Breast epithelium (tissue), 4 donors: ENCODE results near the gene NDUFC2. TPM values are rescaled to one million over a fixed set of nuclear protein-coding genes. Genes with fewer than 3 reads are reported as not detected.

Experiments
- DNase-seq, 2 donors: peaks; one replicate each; pipeline ENCODE4 v3.0.0-alpha.2; 2019; ENCODE audit warnings: low spot score in 2 of 2
- H3K27ac ChIP-seq, 2 donors: fragments of 200-600 bp; sonication (generic) in 1 of 2; one replicate each; pipeline ENCODE4 v1.5.1; 2016 to 2019; ENCODE audit warnings: mild to moderate bottlenecking in 1 of 2
- H3K27me3 ChIP-seq, 2 donors: fragments of 200-600 bp; sonication (generic) in 1 of 2; one replicate each; pipeline versions ENCODE4 v1.5.1 to v1.6.0; 2017 to 2019; ENCODE audit warnings: control low read depth in 1 of 2, mild to moderate bottlenecking in 1 of 2
- H3K36me3 ChIP-seq: fragments of 200-600 bp; one replicate; pipeline ENCODE4 v1.5.1; 2019
- H3K4me1 ChIP-seq, 2 donors: fragments of 200-600 bp; sonication (generic); one replicate each; pipeline ENCODE4 v1.5.1; 2016 to 2019; ENCODE audit warnings: control low read depth in 1 of 2
- H3K4me3 ChIP-seq, 3 donors: fragments of 200-600 bp; sonication (generic); 1 replicate in 2 of 3; 2 replicates in 1 of 3; pipeline ENCODE4 v1.5.1; 2016 to 2019; ENCODE audit warnings: mild to moderate bottlenecking in 3 of 3, moderate library complexity in 2 of 3
- H3K9me3 ChIP-seq, 2 donors: fragments of 200-600 bp; sonication (generic) in 1 of 2; one replicate each; pipeline ENCODE4 v1.5.1; 2016 to 2019; ENCODE audit warnings: control low read depth in 1 of 2
- CTCF ChIP-seq, 3 donors: fragments of 450-650 bp; IDR thresholded peaks; one replicate each; pipeline ENCODE4 v1.5.1; 2016 to 2017; ENCODE audit warnings: antibody characterized with exemption in 3 of 3, mild to moderate bottlenecking in 3 of 3, moderate library complexity in 3 of 3
- POLR2A ChIP-seq: fragments of 450-650 bp; IDR thresholded peaks from one replicate; pipeline ENCODE4 v1.6.1; 2016; ENCODE audit warnings: antibody characterized with exemption, mild to moderate bottlenecking, moderate library complexity
- POLR2AphosphoS5 ChIP-seq, 3 donors: sonication (generic); formaldehyde crosslinking; IDR thresholded peaks; one replicate each; pipeline ENCODE4 v1.6.1; 2017; ENCODE audit warnings: antibody characterized with exemption in 3 of 3
- intact Hi-C: fragments of 100-400 bp; cut with DNase I; formaldehyde crosslinking; loops from one replicate; pipeline ENCODE4 v1.15.1; 2023; ENCODE audit warnings: low total_unique reads
- total RNA-seq, 3 donors: library from RNA; depleted of rRNA; stranded (reverse); fragments of >200 nt; gene quantifications; one replicate each; pipeline ENCODE4 v1.1.0, GENCODE V29; 2016

Gene NDUFC2
- total RNA-seq, 3 donors from 2014 or later: 101 to 105 (median 103) TPM

GRCh38 chr11:78082146-78082545 is 2.5 kb upstream of the NDUFC2 start:
- intact Hi-C loops: no loop called here
- no peak overlapping the region for H3K4me3 ChIP-seq

GRCh38 chr11:78081583-78081982 is 1.9 kb upstream of the NDUFC2 start:
- Histone ChIP-seq H3K4me3 (no peak overlapping the region), H3K27me3 (no peaks in the 10 kb centered on the region), H3K27ac (no peak overlapping the region), H3K36me3 (no peaks in the 10 kb centered on the region), H3K4me1 (peaks cover 0 to 9% of the 10 kb centered on the region in 2 donors), H3K9me3 (no peaks in the 10 kb centered on the region)
- peak in 1 of 2 donors; percentile 25 for DNase-seq
- intact Hi-C loops: no loop called here
- TF ChIP-seq POLR2A: no peak
- TF ChIP-seq CTCF (IDR thresholded peaks at IDR 0.05): no peak
- TF ChIP-seq POLR2AphosphoS5 (IDR thresholded peaks at IDR 0.05): no peak

More at GRCh38 chr11:78082146-78082545, 2.5 kb upstream of the NDUFC2 start:
- H3K9me3 ChIP-seq: no peaks in the 10 kb centered on the region
- H3K36me3 ChIP-seq: no peaks in the 10 kb centered on the region
- TF ChIP-seq POLR2AphosphoS5 (IDR thresholded peaks at IDR 0.05) (no peak), CTCF (IDR thresholded peaks at IDR 0.05) (no peak), POLR2A (no peak)
- no peak for DNase-seq
- H3K27ac ChIP-seq: no peak overlapping the region
- peaks cover 0 to 9% of the 10 kb centered on the region in 2 donors for H3K4me1 ChIP-seq
- H3K27me3 ChIP-seq: no peaks in the 10 kb centered on the region

- peaks cover 0 to 9% of the 10 kb centered on the region in 2 donors for H3K4me1 ChIP-seq
- no peaks in the 10 kb centered on the region for H3K9me3 ChIP-seq
- intact Hi-C loops: no loop called here
- TF ChIP-seq CTCF (IDR thresholded peaks at IDR 0.05) (no peak), POLR2AphosphoS5 (IDR thresholded peaks at IDR 0.05) (no peak), POLR2A (no peak)
- no peaks in the 10 kb centered on the region for H3K36me3 ChIP-seq
- H3K4me3 ChIP-seq: no peak overlapping the region
- H3K27me3 ChIP-seq: no peaks in the 10 kb centered on the region
- DNase-seq: peak in 1 of 2 donors; percentile 5
- no peak overlapping the region for H3K27ac ChIP-seq
Observed at GRCh38 chr11:78080818-78081495, 1.3 kb upstream of the NDUFC2 start.

GRCh38 chr11:78080084-78080817 is 589 bp upstream of the NDUFC2 start:
- TF ChIP-seq CTCF (IDR thresholded peaks at IDR 0.05) (no peak), POLR2A (no peak), POLR2AphosphoS5 (IDR thresholded peaks at IDR 0.05) (no peak)
- Histone ChIP-seq H3K36me3 (no peaks in the 10 kb centered on the region), H3K27ac (peak overlapping the region; percentile 91 to 92), H3K4me1 (peaks cover 0 to 9% of the 10 kb centered on the region in 2 donors), H3K27me3 (no peaks in the 10 kb centered on the region), H3K9me3 (no peaks in the 10 kb centered on the region), H3K4me3 (peak overlapping the region; percentile 82 to 97 (median 88))
- intact Hi-C loops: no loop called here
- peak in 1 of 2 donors; percentile 37 for DNase-seq
